K562 (cell line): ENCODE measurements around the gene CAPRIN2. TPM values are rescaled to one million over a fixed set of nuclear protein-coding genes. Genes with fewer than 3 reads are reported as not detected.

Experiments used
- ATAC-seq: fragments of 200-7000 bp; cut with Tn5 transposase; 3 replicates; pipeline ENCODE4 v1.9.1; 2020; ENCODE audit warnings: moderate library complexity
- BruUV-seq: library from RNA; stranded (reverse); fragments of 400-500 nt; replicated peaks from 2 replicates; lab custom pipeline; 2021; lab: Mats Ljungman, UMichigan
- CTCF ChIA-PET: fragments of 300-600 bp; formaldehyde crosslinking; extraction: SDS; loops from one replicate; lab custom pipeline; 2021; ENCODE audit warnings: low intra/inter-chr PET ratio; lab: Yijun Ruan, JAX
- POLR2A ChIA-PET: fragments of 300-600, 350-650 bp; sonication (Branson Sonifier 250); formaldehyde crosslinking; extraction: SDS; loops from one replicate; lab custom pipeline; 2021; ENCODE audit warnings: antibody characterized with exemption, inconsistent platforms; lab: Yijun Ruan, JAX
- DNase-seq, 4 experiments: peaks; one replicate each; pipeline versions ENCODE4 v3.0.0 to v3.0.0-alpha.2; 2011 to 2018; ENCODE audit warnings: low spot score in 3 of 4, mixed read lengths in 3 of 4; ENCODE audit errors: extremely low read depth in 1 of 4
- FAIRE-seq: peaks from 2 replicates; lab custom pipeline; 2011; peaks lifted over from hg19 to GRCh38; lab: Jason Lieb, UNC
- H2AFZ ChIP-seq: 2 replicates; pipeline ENCODE4 v1.6.0; 2011; ENCODE audit warnings: low read depth, low read length, control low read depth, inconsistent platforms
- H3K27ac ChIP-seq: fragments of 200-600 bp; 3 replicates; pipeline ENCODE4 v1.8.0; 2011; ENCODE audit warnings: low read depth, mild to moderate bottlenecking, control low read depth, inconsistent platforms, low read length, moderate library complexity, mixed read lengths; ENCODE audit errors: extremely low read depth
- H3K27me3 ChIP-seq, 2 experiments: fragments of 300-600 bp in 1 of 2; 2 replicates in 1 of 2; 3 replicates in 1 of 2; pipeline versions ENCODE4 v1.6.0 to v1.8.0; 2011; ENCODE audit warnings: inconsistent platforms in 2 of 2, low read length in 2 of 2, mild to moderate bottlenecking in 1 of 2, mixed read lengths in 1 of 2, moderate library complexity in 1 of 2; ENCODE audit not compliant: control insufficient read depth in 2 of 2, insufficient read depth in 2 of 2
- H3K36me3 ChIP-seq: fragments of 300-600 bp; 3 replicates; pipeline ENCODE4 v1.8.0; 2011; ENCODE audit warnings: mild to moderate bottlenecking, low read length, inconsistent platforms; ENCODE audit not compliant: control insufficient read depth, insufficient read depth
- H3K4me1 ChIP-seq, 2 experiments: fragments of 200-600 bp in 1 of 2; replicated peaks in 1 of 2; 2 replicates in 1 of 2; 3 replicates in 1 of 2; pipeline versions ENCODE4 v1.5.1 to v1.8.0; 2011; ENCODE audit warnings: inconsistent platforms in 2 of 2, low read length in 2 of 2, mild to moderate bottlenecking in 1 of 2, mixed read lengths in 1 of 2, moderate library complexity in 1 of 2; ENCODE audit not compliant: control insufficient read depth in 2 of 2, insufficient read depth in 2 of 2
- H3K4me2 ChIP-seq: 2 replicates; pipeline ENCODE4 v1.6.1; 2011; ENCODE audit warnings: low read length, control low read depth, inconsistent platforms, mixed read lengths; ENCODE audit not compliant: insufficient read depth
- H3K4me3 ChIP-seq: fragments of 200-600 bp; sonication (generic), shearing (Covaris generic); 2 replicates; pipeline ENCODE4 v1.5.1; 2016; ENCODE audit warnings: control low read depth, inconsistent platforms
- H3K79me2 ChIP-seq: fragments of 200-600 bp; 3 replicates; pipeline ENCODE4 v1.8.0; 2011; ENCODE audit warnings: low read length, inconsistent platforms; ENCODE audit not compliant: control insufficient read depth, insufficient read depth
- H3K9ac ChIP-seq, 2 experiments: 2 replicates each; pipeline versions ENCODE4 v1.6.0 to v1.6.1; 2011; ENCODE audit warnings: low read depth in 2 of 2, low read length in 2 of 2, control low read depth in 1 of 2, inconsistent platforms in 1 of 2, mild to moderate bottlenecking in 1 of 2, mixed read lengths in 1 of 2; ENCODE audit not compliant: insufficient read depth in 1 of 2
- H3K9me1 ChIP-seq: one replicate; pipeline ENCODE4 v1.6.0; 2011; ENCODE audit warnings: inconsistent platforms, mild to moderate bottlenecking, low read length, moderate library complexity; ENCODE audit not compliant: control insufficient read depth, insufficient read depth
- H3K9me3 ChIP-seq: replicated peaks from 2 replicates; pipeline ENCODE4 v1.5.1; 2011; ENCODE audit warnings: low read depth, low read length, inconsistent platforms; ENCODE audit not compliant: control insufficient read depth, insufficient read depth
- H4K20me1 ChIP-seq: replicated peaks from 2 replicates; pipeline ENCODE4 v1.6.1; 2011; ENCODE audit warnings: low read length, inconsistent platforms, mixed read lengths; ENCODE audit not compliant: control insufficient read depth, insufficient read depth
- ELF2 ChIP-seq: fragments of 250-450 bp; sonication (Bioruptor Pico); IDR thresholded peaks from 2 replicates; pipeline ENCODE4 v1.5.0; 2021; ENCODE audit warnings: mild to moderate bottlenecking
- MXD1 ChIP-seq: fragments of 250-450 bp; sonication (Bioruptor Pico); IDR thresholded peaks from 2 replicates; pipeline ENCODE4 v1.8.0; 2021; ENCODE audit warnings: borderline replicate concordance, mild to moderate bottlenecking, moderate library complexity; ENCODE audit not compliant: poor library complexity, severe bottlenecking
- POLR2B ChIP-seq: fragments of 450-650 bp; IDR thresholded peaks from 2 replicates; pipeline ENCODE4 v1.6.1; 2018; ENCODE audit warnings: low read depth; ENCODE audit not compliant: partially characterized antibody
- STAT5B ChIP-seq: fragments of 250-450 bp; sonication (Bioruptor Pico); IDR thresholded peaks from 2 replicates; pipeline ENCODE4 v1.8.0; 2021; ENCODE audit warnings: mild to moderate bottlenecking, inconsistent platforms
- TSC22D4 ChIP-seq: fragments of 450-650 bp; IDR thresholded peaks from 2 replicates; pipeline ENCODE4 v1.6.1; 2016; ENCODE audit warnings: missing genetic modification characterization, missing biosample characterization, control low read depth
- ZNF398 ChIP-seq: fragments of 250-450 bp; sonication (Bioruptor Pico); IDR thresholded peaks from 2 replicates; pipeline ENCODE4 v1.8.0; 2021; ENCODE audit warnings: moderate library complexity, mild to moderate bottlenecking, inconsistent platforms
- ZNF589 ChIP-seq: fragments of 200-800 bp; sonication (Bioruptor generic); IDR thresholded peaks from 2 replicates; pipeline ENCODE4 v1.6.1; 2016; ENCODE audit warnings: low read depth, missing genetic modification characterization, missing compliant biosample characterization
- WGBS: fragments of 100-300 bp; shearing (Covaris generic); methylation state at CpG from one replicate; pipeline ENCODE4 v1.1.6; 2016; ENCODE audit warnings: low coverage, mixed read lengths; ENCODE audit not compliant: insufficient coverage; ENCODE audit errors: missing lambda C conversion rate; 5-methylcytosine and 5-hydroxymethylcytosine counted together
- in situ Hi-C: fragments of 300-500 bp; cut with MboI; formaldehyde crosslinking; loops from 4 replicates; pipeline ENCODE4 v1.15.0; 2018; ENCODE audit warnings: inconsistent platforms, mixed read lengths
- intact Hi-C: fragments of 100-400 bp; cut with micrococcal nuclease; formaldehyde crosslinking; loops from 2 replicates; pipeline ENCODE4 v1.14.2; 2022
- polyA plus RNA-seq, 8 experiments: library from polyadenylated mRNA; depleted of rRNA in 4 of 8; stranded (reverse) in 5 of 8; unstranded in 3 of 8; fragments of >200 nt; fragmentation: Nextera tagmentation in 2 of 8; fragmentation: Illumina TruSeq in 1 of 8; extraction: Ambion mirVana in 2 of 8; extraction: Trizol in 1 of 8; gene quantifications; 2 replicates each; pipeline versions ENCODE4 v1.2.1 to v1.2.3, GENCODE V29; 2011 to 2014; ENCODE audit warnings: inconsistent platforms in 1 of 8, missing spikeins in 1 of 8
- total RNA-seq, 7 experiments: library from RNA; depleted of rRNA in 6 of 7; stranded (reverse); fragments of >200 nt in 6 of 7; fragmentation: Illumina TruSeq in 2 of 7; extraction: Trizol in 2 of 7; gene quantifications; 2 replicates each; pipeline versions ENCODE4 v1.2.1 to v1.2.3, GENCODE V29; 2011 to 2021; ENCODE audit warnings: low replicate concordance in 1 of 7
- TF ChIP-seq, protein P1 (sequence below), 2 experiments: fragments of 450-650 bp; conservative IDR thresholded peaks; 2 replicates each; pipeline ENCODE4 v1.6.1; 2017; ENCODE audit warnings: mild to moderate bottlenecking in 2 of 2, moderate library complexity in 2 of 2
- TF ChIP-seq, protein P2 (sequence below): fragments of 450-650 bp; formaldehyde crosslinking; IDR thresholded peaks from 2 replicates; pipeline ENCODE4 v1.4.0; 2022; ENCODE audit warnings: mild to moderate bottlenecking, moderate library complexity
- TF ChIP-seq, protein P3 (sequence below): sonication (generic); formaldehyde crosslinking; IDR thresholded peaks from 2 replicates; pipeline ENCODE4 v1.8.1; 2022; ENCODE audit warnings: missing genetic modification reagents
- TF ChIP-seq, protein P4 (sequence below), 3 experiments: fragments of 200-800 bp in 1 of 3; fragments of 250-450 bp in 1 of 3; fragments of 450-650 bp in 1 of 3; sonication (Bioruptor Pico) in 1 of 3; sonication (Bioruptor generic) in 1 of 3; formaldehyde crosslinking in 1 of 3; IDR thresholded peaks; 2 replicates each; pipeline versions ENCODE4 v1.6.1 to v1.8.0; 2016 to 2022; ENCODE audit warnings: mild to moderate bottlenecking in 2 of 3, missing genetic modification characterization in 2 of 3, missing compliant biosample characterization in 1 of 3, moderate library complexity in 1 of 3

CAPRIN2 gene
- total and polyA plus RNA-seq, 9 of the 15 experiments (the other 6 are each of a cell fraction or from before 2014, with no cell fraction given): 2.3 to 14.5 (median 8.9) TPM

- intact Hi-C loops: loop anchor here (10.0 kb wide), 1 partner anchor 108 kb away; no protein-coding TSS in a partner anchor
- FAIRE-seq (no peak), DNase-seq (no peak), ATAC-seq (no peak)
- in situ Hi-C loops: no loop called here
- ChIA-PET CTCF (no interaction called here), POLR2A (interaction anchor here (0.6 to 0.8 kb wide), 2 partner anchors 30 to 88 kb away, joined by 3 to 4 read pairs; no protein-coding TSS in a partner anchor)
- H4K20me1 ChIP-seq: no peaks in the 10 kb centered on the region
- H3K9me3 ChIP-seq: no peaks in the 10 kb centered on the region
- H3K9ac ChIP-seq: no peak overlapping the region
- no peak overlapping the region for H3K4me3 ChIP-seq
- WGBS: 93% methylated on average over 7 of the region's 7 CpGs
- BruUV-seq: no TSS peak
- H3K9me1 ChIP-seq: no peaks in the 10 kb centered on the region
- H3K27me3 ChIP-seq: no peaks in the 10 kb centered on the region
- H3K4me1 ChIP-seq: peaks cover 8 to 13% of the 10 kb centered on the region in 2 experiments; a peak in 4 of 5 replicates
- H3K27ac ChIP-seq: no peak overlapping the region
- peak overlapping the region; percentile 100; the same call in 1 of the 2 replicates for H2AFZ ChIP-seq
- no peaks in the 10 kb centered on the region for H3K36me3 ChIP-seq
- H3K79me2 ChIP-seq: peaks cover 37% of the 10 kb centered on the region
- H3K4me2 ChIP-seq: no peak overlapping the region
- TF ChIP-seq, protein P1, sequence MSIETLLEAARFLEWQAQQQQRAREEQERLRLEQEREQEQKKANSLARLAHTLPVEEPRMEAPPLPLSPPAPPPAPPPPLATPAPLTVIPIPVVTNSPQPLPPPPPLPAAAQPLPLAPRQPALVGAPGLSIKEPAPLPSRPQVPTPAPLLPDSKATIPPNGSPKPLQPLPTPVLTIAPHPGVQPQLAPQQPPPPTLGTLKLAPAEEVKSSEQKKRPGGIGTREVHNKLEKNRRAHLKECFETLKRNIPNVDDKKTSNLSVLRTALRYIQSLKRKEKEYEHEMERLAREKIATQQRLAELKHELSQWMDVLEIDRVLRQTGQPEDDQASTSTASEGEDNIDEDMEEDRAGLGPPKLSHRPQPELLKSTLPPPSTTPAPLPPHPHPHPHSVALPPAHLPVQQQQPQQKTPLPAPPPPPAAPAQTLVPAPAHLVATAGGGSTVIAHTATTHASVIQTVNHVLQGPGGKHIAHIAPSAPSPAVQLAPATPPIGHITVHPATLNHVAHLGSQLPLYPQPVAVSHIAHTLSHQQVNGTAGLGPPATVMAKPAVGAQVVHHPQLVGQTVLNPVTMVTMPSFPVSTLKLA (conservative IDR thresholded peaks at IDR 0.05): no peak
- TF ChIP-seq POLR2B (no peak), STAT5B (CRISPR knock-in tag) (no peak), TSC22D4 (tag) (no peak), ZNF589 (CRISPR knock-in tag) (no peak), ZNF398 (CRISPR knock-in tag) (no peak), MXD1 (CRISPR knock-in tag) (no peak), ELF2 (no peak)
- TF ChIP-seq, protein P2, sequence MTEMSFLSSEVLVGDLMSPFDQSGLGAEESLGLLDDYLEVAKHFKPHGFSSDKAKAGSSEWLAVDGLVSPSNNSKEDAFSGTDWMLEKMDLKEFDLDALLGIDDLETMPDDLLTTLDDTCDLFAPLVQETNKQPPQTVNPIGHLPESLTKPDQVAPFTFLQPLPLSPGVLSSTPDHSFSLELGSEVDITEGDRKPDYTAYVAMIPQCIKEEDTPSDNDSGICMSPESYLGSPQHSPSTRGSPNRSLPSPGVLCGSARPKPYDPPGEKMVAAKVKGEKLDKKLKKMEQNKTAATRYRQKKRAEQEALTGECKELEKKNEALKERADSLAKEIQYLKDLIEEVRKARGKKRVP: no peak
- TF ChIP-seq, protein P3, sequence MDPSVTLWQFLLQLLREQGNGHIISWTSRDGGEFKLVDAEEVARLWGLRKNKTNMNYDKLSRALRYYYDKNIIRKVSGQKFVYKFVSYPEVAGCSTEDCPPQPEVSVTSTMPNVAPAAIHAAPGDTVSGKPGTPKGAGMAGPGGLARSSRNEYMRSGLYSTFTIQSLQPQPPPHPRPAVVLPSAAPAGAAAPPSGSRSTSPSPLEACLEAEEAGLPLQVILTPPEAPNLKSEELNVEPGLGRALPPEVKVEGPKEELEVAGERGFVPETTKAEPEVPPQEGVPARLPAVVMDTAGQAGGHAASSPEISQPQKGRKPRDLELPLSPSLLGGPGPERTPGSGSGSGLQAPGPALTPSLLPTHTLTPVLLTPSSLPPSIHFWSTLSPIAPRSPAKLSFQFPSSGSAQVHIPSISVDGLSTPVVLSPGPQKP: no peak
- TF ChIP-seq, protein P4, sequence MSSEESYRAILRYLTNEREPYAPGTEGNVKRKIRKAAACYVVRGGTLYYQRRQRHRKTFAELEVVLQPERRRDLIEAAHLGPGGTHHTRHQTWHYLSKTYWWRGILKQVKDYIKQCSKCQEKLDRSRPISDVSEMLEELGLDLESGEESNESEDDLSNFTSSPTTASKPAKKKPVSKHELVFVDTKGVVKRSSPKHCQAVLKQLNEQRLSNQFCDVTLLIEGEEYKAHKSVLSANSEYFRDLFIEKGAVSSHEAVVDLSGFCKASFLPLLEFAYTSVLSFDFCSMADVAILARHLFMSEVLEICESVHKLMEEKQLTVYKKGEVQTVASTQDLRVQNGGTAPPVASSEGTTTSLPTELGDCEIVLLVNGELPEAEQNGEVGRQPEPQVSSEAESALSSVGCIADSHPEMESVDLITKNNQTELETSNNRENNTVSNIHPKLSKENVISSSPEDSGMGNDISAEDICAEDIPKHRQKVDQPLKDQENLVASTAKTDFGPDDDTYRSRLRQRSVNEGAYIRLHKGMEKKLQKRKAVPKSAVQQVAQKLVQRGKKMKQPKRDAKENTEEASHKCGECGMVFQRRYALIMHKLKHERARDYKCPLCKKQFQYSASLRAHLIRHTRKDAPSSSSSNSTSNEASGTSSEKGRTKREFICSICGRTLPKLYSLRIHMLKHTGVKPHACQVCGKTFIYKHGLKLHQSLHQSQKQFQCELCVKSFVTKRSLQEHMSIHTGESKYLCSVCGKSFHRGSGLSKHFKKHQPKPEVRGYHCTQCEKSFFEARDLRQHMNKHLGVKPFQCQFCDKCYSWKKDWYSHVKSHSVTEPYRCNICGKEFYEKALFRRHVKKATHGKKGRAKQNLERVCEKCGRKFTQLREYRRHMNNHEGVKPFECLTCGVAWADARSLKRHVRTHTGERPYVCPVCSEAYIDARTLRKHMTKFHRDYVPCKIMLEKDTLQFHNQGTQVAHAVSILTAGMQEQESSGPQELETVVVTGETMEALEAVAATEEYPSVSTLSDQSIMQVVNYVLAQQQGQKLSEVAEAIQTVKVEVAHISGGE (CRISPR knock-in tag; IDR thresholded peaks at IDR 0.05): no peak
Measured at GRCh38 chr12:30696943-30697342, 57.8 kb downstream of the CAPRIN2 start.
